HepG2 (cell line): Measurements from ENCODE around the gene ABHD6. TPM values are rescaled to one million over a fixed set of nuclear protein-coding genes. Genes with fewer than 3 reads are reported as not detected.
A peak's percentile ranks its signal among the peaks of the same experiment; 100 is the strongest.

Experiments
- ATAD3A ChIP-seq: sonication (generic); formaldehyde crosslinking; IDR thresholded peaks from 2 replicates; pipeline ENCODE4 v1.4.0; 2020; ENCODE audit warnings: missing genetic modification reagents
- GABPB1 ChIP-seq: IDR thresholded peaks from 2 replicates; pipeline ENCODE4 v1.6.1; 2016; ENCODE audit warnings: mild to moderate bottlenecking, missing genetic modification reagents, moderate library complexity, missing compliant biosample characterization
- KDM5A ChIP-seq: fragments of 200-600 bp; sonication (generic); IDR thresholded peaks from 2 replicates; pipeline ENCODE4 v1.7.0; 2018; ENCODE audit warnings: antibody characterized with exemption, mild to moderate bottlenecking, low read length, borderline replicate concordance
- KLF11 ChIP-seq: IDR thresholded peaks from 2 replicates; pipeline ENCODE4 v1.6.1; 2016; ENCODE audit warnings: missing compliant biosample characterization
- POLR2A ChIP-seq, 2 experiments: IDR thresholded peaks; 2 replicates each; pipeline ENCODE4 v1.6.1; 2011; ENCODE audit warnings: low read depth in 2 of 2, low read length in 2 of 2, mild to moderate bottlenecking in 1 of 2, moderate library complexity in 1 of 2; ENCODE audit not compliant: insufficient read depth in 1 of 2
- RAD21 ChIP-seq: fragments of 450-650 bp; formaldehyde crosslinking; IDR thresholded peaks from 2 replicates; pipeline ENCODE4 v1.5.0; 2020; ENCODE audit warnings: mild to moderate bottlenecking
- SALL1 ChIP-seq: sonication (generic); formaldehyde crosslinking; IDR thresholded peaks from 2 replicates; pipeline ENCODE4 v1.8.0; 2022; ENCODE audit warnings: mild to moderate bottlenecking, missing genetic modification reagents
- ZBTB38 ChIP-seq: sonication (generic); formaldehyde crosslinking; IDR thresholded peaks from 2 replicates; pipeline ENCODE4 v1.5.1; 2020; ENCODE audit warnings: mild to moderate bottlenecking, missing genetic modification reagents
- ZFAT ChIP-seq: sonication (generic); formaldehyde crosslinking; conservative IDR thresholded peaks from 2 replicates; pipeline ENCODE4 v1.8.1; 2023; ENCODE audit warnings: missing genetic modification reagents, inconsistent platforms
- ZIK1 ChIP-seq: sonication (generic); formaldehyde crosslinking; IDR thresholded peaks from 2 replicates; pipeline ENCODE4 v1.5.0; 2020; ENCODE audit warnings: mild to moderate bottlenecking, low read depth, missing genetic modification reagents, borderline replicate concordance
- ZNF225 ChIP-seq: sonication (generic); formaldehyde crosslinking; IDR thresholded peaks from 2 replicates; pipeline ENCODE4 v1.4.0; 2020; ENCODE audit warnings: mild to moderate bottlenecking, missing genetic modification reagents
- ZNF232 ChIP-seq: sonication (generic); formaldehyde crosslinking; IDR thresholded peaks from 2 replicates; pipeline ENCODE4 v1.4.0; 2020; ENCODE audit warnings: missing genetic modification reagents, borderline replicate concordance
- ZNF558 ChIP-seq: sonication (generic); formaldehyde crosslinking; IDR thresholded peaks from 2 replicates; pipeline ENCODE4 v1.9.0; 2022; ENCODE audit warnings: mild to moderate bottlenecking, missing genetic modification reagents, borderline replicate concordance
- ZNF746 ChIP-seq: sonication (generic); formaldehyde crosslinking; IDR thresholded peaks from 2 replicates; pipeline ENCODE4 v1.8.0; 2022; ENCODE audit warnings: mild to moderate bottlenecking, missing genetic modification reagents
- ZNF792 ChIP-seq: IDR thresholded peaks from 2 replicates; pipeline ENCODE4 v1.6.1; 2016
- polyA plus RNA-seq, 8 experiments: library from polyadenylated mRNA; depleted of rRNA in 3 of 8; stranded (reverse) in 7 of 8; unstranded in 1 of 8; fragments of >200 nt; fragmentation: Illumina TruSeq in 4 of 8; extraction: Trizol in 4 of 8; gene quantifications; 2 replicates each; pipeline versions ENCODE4 v1.2.1 to v1.2.3, GENCODE V29; 2011 to 2016; ENCODE audit warnings: low read depth in 4 of 8, missing spikeins in 1 of 8, mixed read lengths in 1 of 8; ENCODE audit not compliant: insufficient read depth in 1 of 8
- total RNA-seq, 5 experiments: library from RNA; depleted of rRNA; stranded (reverse); fragments of >200 nt; fragmentation: Illumina TruSeq; extraction: Trizol; gene quantifications; 2 replicates each; pipeline ENCODE4 v1.2.3, GENCODE V29; 2016; ENCODE audit warnings: low read depth in 1 of 5
- TF ChIP-seq, protein P1 (sequence below), 2 experiments: sonication (generic) in 1 of 2; formaldehyde crosslinking in 1 of 2; IDR thresholded peaks; 2 replicates each; pipeline versions ENCODE4 v1.4.0 to v1.6.1; 2018 to 2020; ENCODE audit warnings: missing genetic modification reagents in 2 of 2, borderline replicate concordance in 1 of 2, low read depth in 1 of 2, mild to moderate bottlenecking in 1 of 2, missing biosample characterization in 1 of 2
- TF ChIP-seq, protein P2 (sequence below): sonication (generic); formaldehyde crosslinking; conservative IDR thresholded peaks from 2 replicates; pipeline ENCODE4 v1.4.0; 2020; ENCODE audit warnings: missing genetic modification reagents
- TF ChIP-seq, protein P3 (sequence below): sonication (generic); formaldehyde crosslinking; IDR thresholded peaks from 2 replicates; pipeline ENCODE4 v1.8.0; 2022; ENCODE audit warnings: missing genetic modification reagents, low read depth, mild to moderate bottlenecking, borderline replicate concordance
- TF ChIP-seq, protein P4 (sequence below): sonication (generic); formaldehyde crosslinking; IDR thresholded peaks from 2 replicates; pipeline ENCODE4 v1.8.1; 2023; ENCODE audit warnings: mild to moderate bottlenecking, inconsistent platforms, moderate library complexity, missing genetic modification reagents, borderline replicate concordance

The ABHD6 gene
- total and polyA plus RNA-seq, 2 of the 13 experiments (the other 11 are each of a cell fraction or from before 2014, with no cell fraction given), result 9.0 to 17.2 TPM

DNA sequence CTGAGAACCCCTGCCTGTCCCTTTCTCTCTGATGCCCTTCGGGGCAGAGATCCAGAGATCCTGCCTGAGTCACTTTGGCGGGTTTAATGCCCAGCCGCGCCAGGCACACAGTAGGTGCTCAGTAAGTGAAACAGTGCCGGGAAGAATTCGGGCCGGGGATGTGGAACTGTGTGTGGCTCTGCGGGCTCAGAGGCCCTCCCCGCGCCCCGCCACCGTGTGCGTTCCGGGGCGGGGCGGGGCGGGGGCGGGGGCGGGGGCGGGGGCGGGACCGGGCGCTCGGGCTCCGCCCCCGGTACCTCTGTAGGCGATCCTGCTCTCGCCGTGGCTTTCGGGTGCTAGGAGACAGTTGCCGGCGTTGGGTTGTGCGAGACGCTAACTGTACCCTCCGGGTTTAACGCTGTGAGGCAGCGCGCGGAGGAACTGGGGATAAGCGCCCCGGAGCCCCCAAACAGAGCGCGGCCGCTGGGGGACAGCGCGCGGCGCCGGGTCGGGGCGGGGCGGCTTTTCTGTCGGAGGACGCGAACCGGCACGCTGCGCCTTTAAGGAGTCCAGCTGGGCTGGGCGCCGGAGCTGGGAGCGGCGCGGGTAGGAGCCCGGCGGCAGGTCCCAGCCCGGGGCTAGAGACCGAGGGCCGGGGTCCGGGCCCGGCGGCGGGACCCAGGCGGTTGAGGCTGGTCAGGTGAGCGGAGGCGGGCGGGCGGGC lies at the start of gene ABHD6 (continued):
- TF ChIP-seq KDM5A, result peak; percentile 48; the same call in 1 of the 2 replicates
- peak in 1 of 2 experiments; percentile 61; a peak in 1 of 4 replicates for TF ChIP-seq POLR2A (IDR thresholded peaks at IDR 0.05; ENCODE audit: insufficient read depth in 1 of 2, low read depth in 2 of 2, low read length in 2 of 2)
- 0 out of 2 replicates have a peak, but pooled peaks have one; percentile 23 for TF ChIP-seq ZNF792 (CRISPR knock-in tag)
- peak; percentile 83 for TF ChIP-seq RAD21 (CRISPR knock-in tag)
- 0 out of 2 replicates have a peak, but pooled peaks have one; percentile 55 for TF ChIP-seq ZNF232 (CRISPR knock-in tag)
- no peak for TF ChIP-seq ATAD3A (CRISPR knock-in tag)
- TF ChIP-seq, protein P1, sequence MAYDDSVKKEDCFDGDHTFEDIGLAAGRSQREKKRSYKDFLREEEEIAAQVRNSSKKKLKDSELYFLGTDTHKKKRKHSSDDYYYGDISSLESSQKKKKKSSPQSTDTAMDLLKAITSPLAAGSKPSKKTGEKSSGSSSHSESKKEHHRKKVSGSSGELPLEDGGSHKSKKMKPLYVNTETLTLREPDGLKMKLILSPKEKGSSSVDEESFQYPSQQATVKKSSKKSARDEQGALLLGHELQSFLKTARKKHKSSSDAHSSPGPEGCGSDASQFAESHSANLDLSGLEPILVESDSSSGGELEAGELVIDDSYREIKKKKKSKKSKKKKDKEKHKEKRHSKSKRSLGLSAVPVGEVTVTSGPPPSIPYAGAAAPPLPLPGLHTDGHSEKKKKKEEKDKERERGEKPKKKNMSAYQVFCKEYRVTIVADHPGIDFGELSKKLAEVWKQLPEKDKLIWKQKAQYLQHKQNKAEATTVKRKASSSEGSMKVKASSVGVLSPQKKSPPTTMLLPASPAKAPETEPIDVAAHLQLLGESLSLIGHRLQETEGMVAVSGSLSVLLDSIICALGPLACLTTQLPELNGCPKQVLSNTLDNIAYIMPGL (CRISPR knock-in tag; IDR thresholded peaks at IDR 0.05; ENCODE audit: borderline replicate concordance in 1 of 2, low read depth in 1 of 2), result peak; percentile 76 to 79
- TF ChIP-seq, protein P2, sequence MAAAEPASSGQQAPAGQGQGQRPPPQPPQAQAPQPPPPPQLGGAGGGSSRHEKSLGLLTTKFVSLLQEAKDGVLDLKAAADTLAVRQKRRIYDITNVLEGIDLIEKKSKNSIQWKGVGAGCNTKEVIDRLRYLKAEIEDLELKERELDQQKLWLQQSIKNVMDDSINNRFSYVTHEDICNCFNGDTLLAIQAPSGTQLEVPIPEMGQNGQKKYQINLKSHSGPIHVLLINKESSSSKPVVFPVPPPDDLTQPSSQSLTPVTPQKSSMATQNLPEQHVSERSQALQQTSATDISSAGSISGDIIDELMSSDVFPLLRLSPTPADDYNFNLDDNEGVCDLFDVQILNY (CRISPR knock-in tag), result no peak
- TF ChIP-seq, protein P3, sequence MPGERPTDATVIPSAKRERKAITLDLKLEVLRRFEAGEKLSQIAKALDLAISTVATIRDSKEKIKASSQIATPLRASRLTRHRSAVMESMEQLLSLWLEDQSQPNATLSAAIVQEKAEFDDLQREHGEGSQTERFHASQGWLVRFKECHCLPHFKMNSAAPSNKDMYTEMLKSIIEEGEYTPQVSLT, result no peak
- TF ChIP-seq ZNF558 (CRISPR knock-in tag), result no peak
- TF ChIP-seq GABPB1, result peak; percentile 49; the same call in 1 of the 2 replicates
- TF ChIP-seq ZIK1 (CRISPR knock-in tag), result no peak
- no peak for TF ChIP-seq ZFAT (CRISPR knock-in tag)
- peak; percentile 56 for TF ChIP-seq SALL1 (CRISPR knock-in tag)
- TF ChIP-seq KLF11, result 0 out of 2 replicates have a peak, but pooled peaks have one; percentile 6
- no peak for TF ChIP-seq ZNF225 (CRISPR knock-in tag)
- TF ChIP-seq, protein P4, sequence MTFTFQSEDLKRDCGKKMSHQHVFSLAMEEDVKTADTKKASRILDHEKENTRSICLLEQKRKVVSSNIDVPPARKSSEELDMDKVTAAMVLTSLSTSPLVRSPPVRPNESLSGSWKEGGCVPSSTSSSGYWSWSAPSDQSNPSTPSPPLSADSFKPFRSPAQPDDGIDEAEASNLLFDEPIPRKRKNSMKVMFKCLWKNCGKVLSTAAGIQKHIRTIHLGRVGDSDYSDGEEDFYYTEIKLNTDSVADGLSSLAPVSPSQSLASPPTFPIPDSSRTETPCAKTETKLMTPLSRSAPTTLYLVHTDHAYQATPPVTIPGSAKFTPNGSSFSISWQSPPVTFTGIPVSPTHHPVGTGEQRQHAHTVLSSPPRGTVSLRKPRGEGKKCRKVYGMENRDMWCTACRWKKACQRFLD (CRISPR knock-in tag), result no peak
- TF ChIP-seq ZNF746 (CRISPR knock-in tag), result peak; percentile 73; the same call in 1 of the 2 replicates
- TF ChIP-seq ZBTB38 (CRISPR knock-in tag), result no peak
